IPS DF 4.7 (cell line): Measurements from ENCODE around the gene CDH11.

ENCODE experiments used
- DNase-seq: peaks from one replicate; pipeline ENCODE4 v3.0.0-alpha.2; 2013; ENCODE audit warnings: low spot score; ENCODE audit errors: extremely low read depth

The CDH11 gene

DNA sequence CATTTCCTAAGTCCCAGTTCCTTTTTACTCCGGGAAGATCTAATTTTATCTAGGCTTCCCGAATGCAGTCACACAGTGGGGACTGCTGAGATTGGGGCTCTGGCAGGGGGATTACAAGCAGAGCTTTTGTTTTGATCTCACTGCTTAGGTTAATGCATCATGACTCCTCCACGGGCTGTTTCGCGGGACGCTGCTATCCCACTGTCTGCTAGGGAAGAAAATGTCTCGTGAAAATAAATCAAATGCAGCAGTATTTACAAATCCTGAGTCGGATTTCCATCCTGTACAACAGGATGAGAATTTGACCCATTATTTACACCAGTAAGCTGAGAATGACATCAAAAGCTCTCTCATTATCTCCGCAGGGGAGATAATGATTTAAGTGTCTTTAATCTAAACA, 83.8 kb downstream of the CDH11 start:
- DNase-seq: no peak

DNA sequence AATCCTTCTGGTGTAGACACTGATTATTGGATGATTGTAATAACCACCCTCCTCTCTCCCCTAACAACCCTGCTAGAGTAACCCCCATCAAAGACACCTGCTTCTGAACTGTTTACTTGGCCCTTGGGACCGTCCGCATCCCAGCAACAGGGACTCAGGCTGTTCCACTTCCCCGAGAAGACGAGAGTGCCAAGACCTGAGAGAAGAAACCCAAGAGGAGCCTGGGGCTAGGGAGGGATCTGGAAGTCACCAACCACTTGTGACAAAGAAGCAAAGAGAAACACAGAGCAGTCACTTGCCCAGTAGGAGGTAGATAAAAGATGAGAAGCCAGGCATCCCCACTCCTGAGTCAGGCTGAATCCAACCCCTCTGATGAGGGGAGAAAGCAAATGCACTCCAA, 84.3 kb downstream of the CDH11 start:
- no peak for DNase-seq

DNA sequence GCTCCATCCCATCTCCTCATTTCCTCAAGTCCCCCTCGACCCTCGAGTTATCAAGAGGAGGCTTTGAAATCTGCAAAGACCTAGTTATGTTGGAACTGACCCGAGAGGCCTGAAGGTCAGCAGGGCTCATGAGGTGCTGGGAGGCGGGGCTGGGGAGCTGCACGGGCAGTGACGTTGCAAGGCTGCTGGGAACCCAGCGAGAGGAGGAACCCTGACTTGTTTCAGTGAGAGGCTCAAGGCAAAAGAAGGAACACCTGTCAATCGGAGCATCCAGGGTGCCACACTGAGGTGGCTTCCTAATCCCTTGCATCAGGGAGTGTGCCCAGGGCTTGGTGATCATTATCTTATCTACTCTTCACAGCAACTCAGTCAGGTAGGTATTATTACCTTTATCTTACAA, 86.9 kb downstream of the CDH11 start:
- no peak for DNase-seq

DNA sequence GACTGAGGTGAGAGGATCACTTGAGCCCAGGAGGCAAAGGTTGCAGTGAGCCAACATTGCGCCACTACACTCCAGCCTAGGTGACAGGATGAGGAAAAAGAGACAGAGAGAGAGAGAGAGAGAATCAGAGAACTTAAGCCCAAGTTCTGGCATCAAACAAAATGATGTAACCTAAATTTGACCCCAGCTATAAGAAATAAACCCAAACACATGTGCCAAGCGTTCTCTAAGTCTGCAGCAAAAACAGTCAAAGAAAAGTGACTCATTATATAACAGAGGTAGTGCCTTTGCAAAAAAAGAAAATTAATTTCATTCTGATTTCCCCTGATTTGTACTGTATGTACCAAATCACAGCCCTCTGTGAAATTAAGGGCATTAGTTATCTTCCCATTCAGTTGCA, 89.5 kb downstream of the CDH11 start:
- no peak for DNase-seq

DNA sequence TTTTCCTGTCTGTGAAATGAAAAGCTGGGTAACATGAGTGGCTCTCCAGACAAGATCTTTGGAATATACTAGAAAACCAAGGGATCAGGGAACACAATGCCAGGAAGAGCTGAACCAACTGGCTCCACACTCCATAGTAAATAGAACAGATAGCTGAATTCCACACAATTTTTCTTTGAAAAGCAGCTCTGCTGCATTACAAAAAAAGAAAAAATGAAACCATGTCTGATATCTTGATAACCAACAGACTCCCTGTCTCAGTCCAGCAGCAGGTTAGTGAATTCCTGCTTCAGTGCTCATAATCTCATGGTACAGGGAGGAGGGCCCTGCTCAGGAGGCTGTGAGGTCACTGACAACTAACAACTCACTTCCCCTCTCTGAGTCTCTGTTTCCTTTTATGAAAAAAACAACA, 97.1 kb downstream of the CDH11 start:
- DNase-seq: no peak

DNA sequence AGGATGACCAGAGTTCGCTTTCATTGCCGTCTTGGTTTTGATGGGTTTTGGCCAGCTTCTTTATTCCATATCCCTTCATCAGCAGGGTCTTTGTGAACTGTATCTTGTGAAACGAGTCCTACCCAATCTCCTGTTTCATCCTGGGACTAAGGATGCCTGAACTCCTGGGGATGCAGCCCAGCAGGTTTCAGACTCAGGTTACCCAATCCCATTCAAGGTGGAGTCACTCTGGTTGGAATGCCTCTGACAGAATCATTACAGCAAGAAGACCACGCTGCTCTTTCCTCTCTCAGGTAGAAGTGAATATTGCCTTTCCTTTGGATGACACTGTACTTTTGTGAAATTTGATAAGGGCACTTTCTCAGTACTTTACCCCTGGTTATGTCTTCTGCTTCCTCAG, 98.1 kb downstream of the CDH11 start:
- DNase-seq: no peak

DNA sequence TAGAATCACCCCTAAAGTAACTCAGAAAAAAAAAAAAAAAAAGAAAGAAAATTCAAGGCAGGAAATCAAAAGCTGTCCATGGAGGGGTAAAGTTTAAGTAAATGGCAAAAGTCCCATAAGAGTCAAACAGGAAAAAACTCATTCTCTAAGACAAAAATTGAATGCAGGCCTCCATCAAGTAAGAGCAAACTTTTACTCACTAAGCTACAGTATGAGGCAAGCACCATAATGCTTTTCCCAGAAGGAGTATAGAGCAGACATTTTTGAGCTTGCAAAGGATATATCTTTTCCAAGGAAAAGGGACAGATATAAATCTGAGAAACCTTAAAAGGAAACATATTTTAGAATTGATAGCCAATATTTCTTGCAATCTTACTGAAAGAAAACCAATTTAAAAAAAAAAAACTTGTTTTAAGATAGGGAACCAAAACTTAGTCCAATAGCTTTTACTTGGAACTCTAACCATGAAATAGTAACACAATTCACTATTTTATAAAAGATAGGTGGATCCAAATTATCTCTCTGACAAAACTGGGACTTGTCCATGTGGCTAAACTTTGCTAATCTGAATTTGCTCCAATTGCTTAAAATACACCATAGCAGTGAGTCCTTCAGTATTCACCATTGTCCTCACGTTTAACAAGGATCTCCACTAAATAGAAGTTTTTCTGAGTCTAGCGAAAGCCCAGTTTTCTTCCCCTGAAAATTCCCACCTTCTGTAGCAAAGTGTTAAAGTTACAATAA, 99.8 kb downstream of the CDH11 start:
- no peak for DNase-seq

DNA sequence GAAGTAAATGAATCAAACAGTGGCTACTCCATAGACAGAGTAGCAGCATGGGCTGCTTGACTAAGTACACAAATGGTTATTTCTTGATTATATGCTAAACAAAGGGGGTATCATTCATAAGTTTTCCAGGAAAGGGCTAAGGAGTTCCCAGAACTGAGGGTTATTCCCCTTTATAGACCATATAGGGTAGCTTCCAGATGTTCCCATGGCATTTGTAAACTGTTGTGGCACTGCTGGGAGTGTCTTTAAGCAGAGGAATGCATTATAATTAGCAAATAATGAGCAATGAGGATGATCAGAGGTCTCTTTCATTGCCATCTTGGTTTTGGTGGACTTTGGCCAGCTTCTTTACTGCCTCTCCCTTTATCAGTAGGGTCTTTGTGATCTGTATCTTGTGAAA, 105.1 kb downstream of the CDH11 start:
- DNase-seq: no peak

DNA sequence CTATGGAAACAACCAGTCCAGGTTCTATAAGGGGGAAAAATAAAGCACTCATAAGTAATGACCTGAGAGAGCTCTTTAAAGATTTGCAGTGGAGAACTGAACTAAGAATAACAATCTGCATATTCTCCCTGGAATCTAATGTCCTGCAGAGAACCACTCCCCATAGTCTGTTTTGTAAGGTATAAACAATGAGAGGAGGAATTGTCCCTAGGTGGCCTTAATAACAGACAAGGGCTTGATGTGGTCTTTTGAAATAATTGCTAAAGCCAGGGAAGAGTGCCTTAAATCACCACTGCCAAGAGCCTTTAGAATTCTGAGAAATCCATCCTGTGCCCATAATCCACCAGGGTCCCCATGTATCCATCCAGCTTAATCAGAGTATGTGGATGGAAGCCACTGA, 106.3 kb downstream of the CDH11 start:
- DNase-seq: no peak

DNA sequence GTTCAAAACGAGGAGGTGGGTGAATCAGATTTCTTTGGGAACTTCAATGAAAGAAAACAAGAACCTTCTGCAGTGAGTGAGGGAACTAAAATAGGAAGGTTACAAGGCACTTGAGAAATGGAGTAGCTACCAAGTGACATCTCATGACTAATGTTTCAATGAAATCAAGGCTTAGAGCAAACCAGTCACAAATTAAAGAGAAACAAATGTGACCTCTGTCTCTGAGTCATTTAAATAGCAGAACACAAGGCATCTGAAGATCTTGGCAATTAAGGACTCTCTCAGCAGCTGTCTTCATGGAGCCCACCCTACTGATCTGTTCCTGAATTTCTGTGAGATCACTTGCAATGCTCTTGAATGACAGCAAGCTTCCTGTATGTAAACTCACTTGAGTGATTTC, 109.5 kb downstream of the CDH11 start:
- DNase-seq: no peak

DNA sequence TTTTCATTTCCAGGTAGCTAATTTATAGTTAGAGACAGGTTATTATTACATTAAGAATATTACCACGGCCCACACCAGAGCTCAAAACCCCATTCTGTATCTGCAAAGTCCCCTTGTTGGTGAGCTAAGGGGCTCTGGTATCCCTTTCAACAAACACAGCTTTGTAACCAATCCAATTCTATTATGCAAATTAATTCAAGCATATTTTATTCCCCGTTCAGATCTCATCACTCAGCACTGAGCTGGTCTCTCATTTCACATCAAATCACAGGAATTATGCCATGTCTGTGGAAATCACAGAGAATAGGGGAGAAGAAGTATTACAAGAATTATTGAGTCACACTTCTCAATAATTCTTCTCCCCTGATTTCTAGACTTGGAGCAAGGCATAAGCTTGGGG, 111.7 kb downstream of the CDH11 start:
- DNase-seq: no peak

DNA sequence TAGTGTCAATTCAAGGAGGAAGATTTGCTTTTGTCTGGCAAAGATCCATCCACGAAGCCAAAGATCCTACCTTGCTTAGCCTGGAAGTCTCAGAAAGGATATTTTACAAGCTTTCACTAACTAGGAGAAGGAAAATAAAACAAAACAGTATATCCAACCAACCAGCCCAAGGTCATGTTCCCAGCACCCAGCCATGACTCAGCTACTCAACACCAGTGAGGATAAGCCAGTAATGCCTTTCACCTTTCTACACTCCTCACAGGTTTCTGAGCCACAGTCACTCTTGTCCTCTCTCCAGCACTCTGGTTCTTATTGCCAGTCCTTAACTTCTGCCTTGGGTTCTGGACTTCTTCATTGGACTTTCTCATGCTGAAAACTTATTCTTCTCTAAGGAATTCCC, 116.2 kb downstream of the CDH11 start:
- no peak for DNase-seq

DNA sequence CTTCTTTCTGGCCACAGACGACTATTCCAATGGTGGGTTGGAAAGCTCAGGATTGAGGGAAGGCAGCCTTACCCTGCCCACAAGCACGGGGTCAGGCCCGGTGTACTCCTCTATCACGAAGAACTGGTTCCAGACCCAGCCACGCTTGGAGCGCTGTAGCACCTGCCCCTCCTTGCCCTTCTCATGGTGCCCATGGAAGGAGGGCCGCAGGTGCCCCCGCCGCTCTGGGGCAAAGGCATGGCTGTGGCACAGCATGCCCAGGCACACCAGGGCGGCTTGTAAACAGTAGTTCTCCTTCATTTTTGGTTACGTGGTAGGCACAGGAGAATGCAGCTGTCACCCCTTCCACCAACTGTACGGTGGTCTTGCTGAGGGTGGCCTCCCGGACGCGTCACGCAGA, 117.3 kb downstream of the CDH11 start:
- DNase-seq: no peak

DNA sequence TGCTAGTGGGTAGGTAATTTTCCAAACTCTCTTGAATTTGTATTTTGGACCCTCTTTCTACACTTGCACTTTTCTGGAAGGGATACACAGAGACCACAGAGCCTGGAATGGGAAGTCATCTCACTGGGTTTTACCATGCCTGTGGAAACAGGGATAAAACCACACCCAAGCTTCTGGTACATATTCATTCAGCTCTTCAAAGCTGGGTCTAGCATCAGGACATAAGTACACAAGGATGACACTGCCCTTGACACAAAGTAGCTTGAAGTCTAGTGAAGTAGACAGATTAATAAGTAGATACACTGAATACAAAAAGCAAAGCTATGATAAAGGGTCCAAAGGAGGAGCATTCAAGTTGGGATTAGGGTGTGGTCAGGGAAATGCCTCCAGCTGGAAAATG, 118.2 kb downstream of the CDH11 start:
- no peak for DNase-seq

DNA sequence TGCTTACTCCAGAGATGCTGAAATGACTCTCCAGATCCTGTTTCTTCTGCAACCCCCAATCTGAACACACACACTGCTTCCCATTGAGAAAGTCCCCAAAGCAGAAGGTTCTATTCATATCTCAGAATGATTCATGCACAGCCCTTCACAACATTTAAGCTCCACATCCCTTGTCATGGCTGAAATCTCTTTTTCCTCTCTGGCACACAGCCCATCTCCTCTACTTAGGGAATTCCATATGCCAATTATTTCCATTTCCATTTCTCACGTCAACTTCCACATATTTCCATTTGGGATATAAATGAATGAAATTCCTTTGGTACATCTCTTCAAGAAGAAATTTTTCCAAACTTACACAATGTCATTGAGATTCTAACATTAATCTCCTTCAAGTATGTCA, 119.6 kb downstream of the CDH11 start:
- no peak for DNase-seq

DNA sequence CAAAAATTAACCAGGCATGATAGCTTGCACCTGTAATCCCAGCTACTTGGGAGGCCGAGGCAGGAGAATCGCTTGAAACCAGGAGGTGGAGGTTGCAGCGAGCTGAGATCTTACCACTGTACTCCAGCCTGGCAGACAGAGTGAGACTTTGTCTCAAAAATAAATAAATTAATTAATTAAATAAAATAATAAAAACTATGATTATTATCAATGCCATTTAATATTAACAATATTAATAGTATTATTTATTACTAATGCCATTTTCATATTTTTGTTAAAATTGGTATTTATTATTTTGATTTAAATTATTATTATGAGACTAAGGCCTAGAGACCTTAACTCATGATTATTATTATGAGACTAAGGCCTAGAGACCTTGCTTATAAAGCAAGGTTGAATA, 121.2 kb downstream of the CDH11 start:
- DNase-seq: no peak

DNA sequence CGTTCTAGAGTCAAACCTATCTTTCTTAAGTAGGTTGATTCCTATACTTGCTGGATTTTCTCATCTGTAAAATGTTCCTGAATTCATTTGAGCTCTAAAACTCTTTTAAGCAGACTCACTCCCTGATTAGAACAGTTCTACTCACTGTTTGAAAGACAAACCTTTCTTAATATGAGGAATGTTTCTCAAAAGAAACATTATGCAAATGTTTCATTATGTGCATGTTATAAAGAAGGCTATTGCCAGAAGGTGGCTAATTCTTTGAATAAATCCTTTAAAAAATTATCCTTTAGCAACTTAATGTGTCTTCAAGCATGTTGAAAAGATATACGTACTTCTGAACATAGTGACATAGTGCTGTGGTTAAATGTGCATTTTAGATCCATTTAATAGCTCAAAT, 124.1 kb downstream of the CDH11 start:
- no peak for DNase-seq

DNA sequence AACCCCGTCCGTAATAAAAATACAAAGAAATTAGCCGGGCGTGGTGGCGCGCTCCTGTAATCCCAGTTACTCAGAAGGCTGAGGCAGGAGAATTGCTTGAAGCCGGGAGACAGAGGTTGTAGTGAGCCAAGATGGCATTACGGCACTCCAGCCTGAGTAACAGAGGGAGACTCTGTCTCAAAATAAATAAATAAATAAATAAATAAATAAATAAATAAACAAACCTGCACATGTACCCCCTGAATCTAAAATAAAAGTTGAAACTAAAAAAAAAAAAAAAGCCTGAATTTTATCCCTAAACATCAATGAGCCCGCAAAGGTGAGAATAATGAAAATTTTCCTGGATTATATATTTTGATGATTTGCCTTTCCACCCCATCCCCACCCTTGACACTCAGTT, 124.7 kb downstream of the CDH11 start:
- no peak for DNase-seq

DNA sequence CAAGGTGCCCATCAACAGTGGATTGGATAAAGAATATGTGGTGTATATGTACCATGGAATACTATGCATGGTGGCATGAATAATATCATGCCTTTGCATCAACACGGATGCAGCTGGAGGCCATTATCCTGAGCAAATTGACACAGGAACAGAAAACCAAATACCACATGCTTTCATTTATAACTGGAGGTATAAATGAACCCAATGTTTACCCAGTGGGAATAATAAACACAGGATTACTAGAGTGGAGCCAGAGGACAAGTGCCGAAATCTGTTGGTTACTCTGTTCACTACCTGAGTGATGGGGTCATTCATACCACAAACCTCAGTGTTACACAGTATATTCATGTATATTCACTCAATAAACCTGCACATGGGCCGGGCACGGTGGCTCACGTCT, 125.2 kb downstream of the CDH11 start:
- no peak for DNase-seq

DNA sequence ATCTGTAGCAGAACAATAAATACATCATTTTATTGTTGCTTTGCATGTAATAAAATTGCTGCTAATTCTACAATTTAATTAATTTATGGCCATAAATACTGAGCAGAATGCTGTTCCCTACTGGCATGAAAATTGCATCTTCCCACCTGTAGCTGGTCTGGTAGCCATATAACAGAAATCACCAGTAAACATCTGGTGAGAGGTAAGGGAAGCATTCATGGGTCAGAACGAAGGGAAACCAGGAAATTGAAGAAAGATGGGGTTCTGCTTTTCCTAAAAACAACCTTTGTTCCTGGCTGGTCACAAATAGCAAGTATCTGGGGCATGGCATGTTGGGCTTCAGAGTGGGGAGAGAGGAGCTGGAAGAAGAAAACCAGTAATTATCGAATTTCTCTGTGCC, 128.4 kb downstream of the CDH11 start:
- no peak for DNase-seq

DNA sequence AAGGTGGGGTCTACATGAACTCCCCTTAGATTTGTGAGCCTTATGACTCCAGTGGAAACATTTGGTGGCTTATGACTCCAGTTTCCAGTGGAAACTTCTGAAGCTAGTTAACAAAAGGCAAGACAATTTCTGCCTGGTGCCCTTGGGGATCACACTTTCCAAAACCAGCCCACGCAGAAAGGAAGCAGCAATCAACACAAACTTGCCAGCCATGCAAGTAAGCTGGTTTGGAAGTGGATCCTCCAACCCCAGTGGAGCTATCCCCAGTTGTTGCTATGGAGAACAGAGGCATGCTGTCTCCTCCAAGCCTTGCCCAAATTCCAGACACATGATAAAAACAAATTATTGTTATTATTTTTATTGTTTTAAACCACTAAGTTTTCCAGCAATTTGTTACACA, 130.9 kb downstream of the CDH11 start:
- no peak for DNase-seq

DNA sequence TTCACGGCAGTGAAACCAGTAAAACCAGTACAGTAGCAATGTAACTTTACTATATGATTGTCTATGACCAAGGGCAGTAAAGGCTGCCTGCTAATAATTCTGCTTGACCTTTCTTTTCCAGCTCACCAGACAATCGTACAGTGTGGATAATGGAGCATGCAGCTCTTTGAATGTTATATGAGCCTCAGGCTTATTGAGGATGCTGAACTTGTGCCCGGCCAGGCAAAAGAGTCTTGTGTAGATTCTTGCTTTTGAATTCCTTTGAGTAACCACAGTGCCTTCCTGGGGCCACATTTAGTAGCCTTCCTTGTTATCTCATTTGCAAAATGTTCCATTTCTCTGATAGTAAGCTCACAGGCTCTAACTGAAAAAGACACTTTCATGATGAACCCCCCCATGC, 131.8 kb downstream of the CDH11 start:
- no peak for DNase-seq

DNA sequence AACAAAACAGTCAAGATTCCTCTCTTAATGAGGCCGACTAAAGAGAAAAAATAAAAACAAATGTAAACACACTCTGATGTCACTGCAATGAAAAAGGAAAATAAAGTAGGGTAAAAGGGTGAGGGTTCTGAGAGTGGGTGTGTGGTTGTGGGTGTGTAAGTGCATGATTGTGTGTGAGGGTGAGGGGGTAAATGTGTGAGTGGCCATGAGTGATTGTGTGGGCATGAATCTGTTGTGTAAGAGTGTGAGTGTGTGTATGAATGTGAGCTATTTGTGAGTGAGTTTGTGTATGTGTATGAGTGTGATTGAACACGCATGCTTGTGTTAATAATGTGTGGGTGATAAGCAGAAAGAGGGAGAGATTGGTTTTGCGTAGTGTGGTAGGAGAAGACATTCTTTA, 132.8 kb downstream of the CDH11 start:
- DNase-seq: no peak

DNA sequence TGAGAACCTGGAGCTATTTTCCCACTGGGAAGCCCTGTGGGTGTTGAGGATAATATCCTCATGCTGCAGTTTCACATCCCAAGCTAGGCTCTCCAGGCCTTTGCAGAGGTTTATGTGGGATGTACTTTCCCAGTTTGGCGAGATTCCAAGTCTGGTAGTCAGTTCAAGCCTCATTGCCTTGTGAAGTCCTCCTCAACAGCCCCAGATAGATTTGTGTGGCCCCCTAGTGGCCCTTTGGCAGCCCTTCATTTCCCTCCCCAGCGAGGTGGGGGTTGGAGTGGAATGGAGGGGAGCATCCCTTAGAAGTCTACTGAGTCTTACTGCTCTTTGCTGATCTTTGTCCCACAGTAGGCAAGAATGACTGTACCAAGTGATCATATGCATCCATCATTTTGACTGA, 137.9 kb downstream of the CDH11 start:
- DNase-seq: peak; percentile 30
